Activated CD4-positive, alpha-beta T cell treated with anti-CD3 and anti-CD28 coated beads, Interleukin-10, Interleukin-2, amounts not matched to agents 100 ng/mL and 50 ng/mL, durations not matched to agents 16 hours and 8 hours (primary cell): ENCODE measurements around the gene CCNI.

Source experiments
- DNase-seq: peaks from one replicate; pipeline ENCODE4 v3.0.0-alpha.2; 2020

CCNI gene

GRCh38 chr4:77001907-77002306 lies 73.9 kb downstream of the CCNI start:
- DNase-seq: no peak

GRCh38 chr4:76998251-76998901 lies 77.4 kb downstream of the CCNI start:
- DNase-seq: no peak

GRCh38 chr4:76997532-76997931 lies 78.3 kb downstream of the CCNI start:
- no peak for DNase-seq
